Liver (tissue), 9 donors: ENCODE measurements around the gene ASPDH. TPM values are rescaled to one million over a fixed set of nuclear protein-coding genes. Genes with fewer than 3 reads are reported as not detected.

Source experiments
- DNase-seq: peaks from one replicate; pipeline ENCODE4 v3.0.0-alpha.2; 2017; ENCODE audit warnings: low spot score
- H3K27ac ChIP-seq, 2 donors: one replicate each; pipeline ENCODE4 v1.7.0; 2013; ENCODE audit warnings: inconsistent platforms in 2 of 2, low read length in 2 of 2, control low read depth in 1 of 2, low read depth in 1 of 2, mild to moderate bottlenecking in 1 of 2
- H3K27me3 ChIP-seq, 4 donors: one replicate each; pipeline versions ENCODE4 v1.6.1 to v1.7.0; 2013; ENCODE audit warnings: low read length in 3 of 4, inconsistent platforms in 1 of 4, mild to moderate bottlenecking in 1 of 4, moderate library complexity in 1 of 4; ENCODE audit not compliant: control insufficient read depth in 4 of 4, insufficient read depth in 4 of 4
- H3K36me3 ChIP-seq, 4 donors: one replicate each; pipeline versions ENCODE4 v1.6.1 to v1.7.0; 2013; ENCODE audit warnings: low read length in 3 of 4, mild to moderate bottlenecking in 3 of 4, low read depth in 1 of 4, moderate library complexity in 1 of 4; ENCODE audit not compliant: control insufficient read depth in 4 of 4, insufficient read depth in 3 of 4
- H3K4me1 ChIP-seq, 4 donors: one replicate each; pipeline versions ENCODE4 v1.6.1 to v1.7.0; 2013; ENCODE audit warnings: low read length in 3 of 4, mild to moderate bottlenecking in 3 of 4, moderate library complexity in 1 of 4; ENCODE audit not compliant: control insufficient read depth in 4 of 4, insufficient read depth in 4 of 4
- H3K4me3 ChIP-seq, 3 donors: one replicate each; pipeline versions ENCODE4 v1.6.1 to v1.7.0; 2013; ENCODE audit warnings: low read length in 3 of 3, control low read depth in 1 of 3, low read depth in 1 of 3, mild to moderate bottlenecking in 1 of 3
- H3K9ac ChIP-seq, 2 donors: one replicate each; pipeline ENCODE4 v1.7.0; 2013; ENCODE audit warnings: low read length in 2 of 2, mild to moderate bottlenecking in 2 of 2, moderate library complexity in 2 of 2, control low read depth in 1 of 2, low read depth in 1 of 2
- H3K9me3 ChIP-seq, 4 donors: one replicate each; pipeline versions ENCODE4 v1.6.1 to v1.7.0; 2013; ENCODE audit warnings: low read length in 3 of 4; ENCODE audit not compliant: control insufficient read depth in 4 of 4
- FOXA2 ChIP-seq: IDR thresholded peaks from 2 replicates; pipeline ENCODE4 v1.6.1; 2016; ENCODE audit warnings: antibody characterized with exemption
- GABPA ChIP-seq, 2 donors: IDR thresholded peaks in 1 of 2; conservative IDR thresholded peaks in 1 of 2; 2 replicates each; pipeline ENCODE4 v1.6.1; 2016; ENCODE audit warnings: antibody characterized with exemption in 2 of 2, mild to moderate bottlenecking in 1 of 2, moderate library complexity in 1 of 2
- HNF4A ChIP-seq, 2 donors: conservative IDR thresholded peaks; 2 replicates each; pipeline ENCODE4 v1.6.1; 2016; ENCODE audit warnings: antibody characterized with exemption in 2 of 2, mild to moderate bottlenecking in 2 of 2
- HNF4G ChIP-seq: IDR thresholded peaks from 2 replicates; pipeline ENCODE4 v1.6.1; 2016; ENCODE audit warnings: antibody characterized with exemption
- JUND ChIP-seq, 2 donors: IDR thresholded peaks; 2 replicates each; pipeline ENCODE4 v1.6.1; 2016; ENCODE audit warnings: antibody characterized with exemption in 2 of 2
- NR2F2 ChIP-seq: IDR thresholded peaks from 2 replicates; pipeline ENCODE4 v1.6.1; 2016; ENCODE audit warnings: antibody characterized with exemption
- TAF1 ChIP-seq: conservative IDR thresholded peaks from 2 replicates; pipeline ENCODE4 v1.6.1; 2016; ENCODE audit warnings: antibody characterized with exemption, mild to moderate bottlenecking
- YY1 ChIP-seq: IDR thresholded peaks from 2 replicates; pipeline ENCODE4 v1.6.1; 2016; ENCODE audit warnings: antibody characterized with exemption, mild to moderate bottlenecking
- WGBS: extraction: QIAGEN DNeasy Blood & Tissue Kit; methylation state at CpG from one replicate; pipeline ENCODE4 v1.1.7; 2013; 5-methylcytosine and 5-hydroxymethylcytosine counted together
- polyA plus RNA-seq, 2 donors: library from polyadenylated mRNA; stranded (reverse) in 1 of 2; unstranded in 1 of 2; fragments of 200-250 nt in 1 of 2; fragments of >200 nt in 1 of 2; fragmentation: Nextera tagmentation in 1 of 2; extraction: Ambion mirVana in 1 of 2; gene quantifications; one replicate each; pipeline versions ENCODE4 v1.2.1 to v1.2.3, GENCODE V29; 2013 to 2015
- total RNA-seq, 2 donors: library from RNA; depleted of rRNA; stranded (reverse); fragments of >200 nt; gene quantifications; one replicate each; pipeline ENCODE4 v1.2.3, GENCODE V29; 2014
- TF ChIP-seq, protein P1 (sequence below): fragments of 150-350 bp; IDR thresholded peaks from 2 replicates; pipeline ENCODE4 v1.5.1; 2017; ENCODE audit warnings: improper control_type of control experiment, low read depth, low read length; ENCODE audit not compliant: missing input control
- TF ChIP-seq, protein P2 (sequence below): IDR thresholded peaks from 2 replicates; pipeline ENCODE4 v1.6.1; 2016; ENCODE audit warnings: antibody characterized with exemption
- TF ChIP-seq, protein P3 (sequence below): IDR thresholded peaks from 2 replicates; pipeline ENCODE4 v1.6.1; 2016; ENCODE audit warnings: antibody characterized with exemption, mild to moderate bottlenecking
- TF ChIP-seq, protein P4 (sequence below): IDR thresholded peaks from 2 replicates; pipeline ENCODE4 v1.6.1; 2016; ENCODE audit warnings: antibody characterized with exemption
- donor health status: healthy.
- donor health status: healthy.
- donor health status: healthy.
- donor health status: healthy.
- donor health status: healthy.

Gene ASPDH
- total and polyA plus RNA-seq, 4 donors: 7.3 to 82.0 (median 37.1) TPM

DNA sequence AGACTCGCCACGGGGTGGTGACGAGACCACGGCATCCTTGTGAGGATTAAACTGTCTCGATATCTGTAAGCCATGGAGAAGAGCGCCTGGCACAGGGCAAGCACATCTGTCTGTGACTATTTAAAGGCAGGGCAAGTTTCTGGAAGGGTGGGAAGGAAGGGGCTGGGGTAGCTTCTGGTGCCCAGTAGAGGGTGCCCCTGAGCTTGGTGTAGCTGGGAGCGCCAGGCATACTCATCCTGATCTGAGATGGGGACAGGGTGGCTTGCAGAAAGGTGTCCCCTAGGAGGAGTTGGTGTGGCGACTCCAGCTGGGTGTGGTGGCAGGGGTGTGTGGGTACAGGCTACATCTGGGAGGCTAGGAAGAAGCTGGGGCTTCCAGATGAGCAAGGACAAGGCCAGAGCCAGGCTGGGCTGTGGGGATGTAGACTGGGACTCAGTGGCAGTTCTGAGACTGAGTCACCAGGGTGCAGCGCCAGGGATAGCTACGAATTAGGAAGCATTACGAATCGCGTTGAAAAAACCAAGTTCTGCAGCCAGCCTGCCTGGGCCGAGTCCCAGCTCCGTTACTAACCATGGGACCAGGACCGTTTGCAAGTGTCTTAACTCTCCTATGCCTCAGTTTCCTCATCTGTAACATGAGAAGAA, 23.1 kb upstream of the ASPDH start:
- Histone ChIP-seq H3K36me3 (no peaks in the 10 kb centered on the region), H3K4me3 (no peak overlapping the region), H3K27ac (no peak overlapping the region), H3K4me1 (no peaks in the 10 kb centered on the region), H3K9me3 (peaks cover 0 to 6% (median 2%) of the 10 kb centered on the region in 4 donors), H3K9ac (no peak overlapping the region), H3K27me3 (no peaks in the 10 kb centered on the region)
- TF ChIP-seq GABPA (IDR thresholded peaks at IDR 0.05 in 1 of 2, conservative IDR thresholded peaks at IDR 0.05 in 1 of 2) (no peak), FOXA2 (no peak), HNF4G (no peak), YY1 (no peak), TAF1 (no peak)
- TF ChIP-seq, protein P1, sequence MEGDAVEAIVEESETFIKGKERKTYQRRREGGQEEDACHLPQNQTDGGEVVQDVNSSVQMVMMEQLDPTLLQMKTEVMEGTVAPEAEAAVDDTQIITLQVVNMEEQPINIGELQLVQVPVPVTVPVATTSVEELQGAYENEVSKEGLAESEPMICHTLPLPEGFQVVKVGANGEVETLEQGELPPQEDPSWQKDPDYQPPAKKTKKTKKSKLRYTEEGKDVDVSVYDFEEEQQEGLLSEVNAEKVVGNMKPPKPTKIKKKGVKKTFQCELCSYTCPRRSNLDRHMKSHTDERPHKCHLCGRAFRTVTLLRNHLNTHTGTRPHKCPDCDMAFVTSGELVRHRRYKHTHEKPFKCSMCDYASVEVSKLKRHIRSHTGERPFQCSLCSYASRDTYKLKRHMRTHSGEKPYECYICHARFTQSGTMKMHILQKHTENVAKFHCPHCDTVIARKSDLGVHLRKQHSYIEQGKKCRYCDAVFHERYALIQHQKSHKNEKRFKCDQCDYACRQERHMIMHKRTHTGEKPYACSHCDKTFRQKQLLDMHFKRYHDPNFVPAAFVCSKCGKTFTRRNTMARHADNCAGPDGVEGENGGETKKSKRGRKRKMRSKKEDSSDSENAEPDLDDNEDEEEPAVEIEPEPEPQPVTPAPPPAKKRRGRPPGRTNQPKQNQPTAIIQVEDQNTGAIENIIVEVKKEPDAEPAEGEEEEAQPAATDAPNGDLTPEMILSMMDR: no peak
- TF ChIP-seq, protein P2, sequence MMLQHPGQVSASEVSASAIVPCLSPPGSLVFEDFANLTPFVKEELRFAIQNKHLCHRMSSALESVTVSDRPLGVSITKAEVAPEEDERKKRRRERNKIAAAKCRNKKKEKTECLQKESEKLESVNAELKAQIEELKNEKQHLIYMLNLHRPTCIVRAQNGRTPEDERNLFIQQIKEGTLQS: no peak
- TF ChIP-seq, protein P3, sequence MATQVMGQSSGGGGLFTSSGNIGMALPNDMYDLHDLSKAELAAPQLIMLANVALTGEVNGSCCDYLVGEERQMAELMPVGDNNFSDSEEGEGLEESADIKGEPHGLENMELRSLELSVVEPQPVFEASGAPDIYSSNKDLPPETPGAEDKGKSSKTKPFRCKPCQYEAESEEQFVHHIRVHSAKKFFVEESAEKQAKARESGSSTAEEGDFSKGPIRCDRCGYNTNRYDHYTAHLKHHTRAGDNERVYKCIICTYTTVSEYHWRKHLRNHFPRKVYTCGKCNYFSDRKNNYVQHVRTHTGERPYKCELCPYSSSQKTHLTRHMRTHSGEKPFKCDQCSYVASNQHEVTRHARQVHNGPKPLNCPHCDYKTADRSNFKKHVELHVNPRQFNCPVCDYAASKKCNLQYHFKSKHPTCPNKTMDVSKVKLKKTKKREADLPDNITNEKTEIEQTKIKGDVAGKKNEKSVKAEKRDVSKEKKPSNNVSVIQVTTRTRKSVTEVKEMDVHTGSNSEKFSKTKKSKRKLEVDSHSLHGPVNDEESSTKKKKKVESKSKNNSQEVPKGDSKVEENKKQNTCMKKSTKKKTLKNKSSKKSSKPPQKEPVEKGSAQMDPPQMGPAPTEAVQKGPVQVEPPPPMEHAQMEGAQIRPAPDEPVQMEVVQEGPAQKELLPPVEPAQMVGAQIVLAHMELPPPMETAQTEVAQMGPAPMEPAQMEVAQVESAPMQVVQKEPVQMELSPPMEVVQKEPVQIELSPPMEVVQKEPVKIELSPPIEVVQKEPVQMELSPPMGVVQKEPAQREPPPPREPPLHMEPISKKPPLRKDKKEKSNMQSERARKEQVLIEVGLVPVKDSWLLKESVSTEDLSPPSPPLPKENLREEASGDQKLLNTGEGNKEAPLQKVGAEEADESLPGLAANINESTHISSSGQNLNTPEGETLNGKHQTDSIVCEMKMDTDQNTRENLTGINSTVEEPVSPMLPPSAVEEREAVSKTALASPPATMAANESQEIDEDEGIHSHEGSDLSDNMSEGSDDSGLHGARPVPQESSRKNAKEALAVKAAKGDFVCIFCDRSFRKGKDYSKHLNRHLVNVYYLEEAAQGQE: no peak
- TF ChIP-seq, protein P4, sequence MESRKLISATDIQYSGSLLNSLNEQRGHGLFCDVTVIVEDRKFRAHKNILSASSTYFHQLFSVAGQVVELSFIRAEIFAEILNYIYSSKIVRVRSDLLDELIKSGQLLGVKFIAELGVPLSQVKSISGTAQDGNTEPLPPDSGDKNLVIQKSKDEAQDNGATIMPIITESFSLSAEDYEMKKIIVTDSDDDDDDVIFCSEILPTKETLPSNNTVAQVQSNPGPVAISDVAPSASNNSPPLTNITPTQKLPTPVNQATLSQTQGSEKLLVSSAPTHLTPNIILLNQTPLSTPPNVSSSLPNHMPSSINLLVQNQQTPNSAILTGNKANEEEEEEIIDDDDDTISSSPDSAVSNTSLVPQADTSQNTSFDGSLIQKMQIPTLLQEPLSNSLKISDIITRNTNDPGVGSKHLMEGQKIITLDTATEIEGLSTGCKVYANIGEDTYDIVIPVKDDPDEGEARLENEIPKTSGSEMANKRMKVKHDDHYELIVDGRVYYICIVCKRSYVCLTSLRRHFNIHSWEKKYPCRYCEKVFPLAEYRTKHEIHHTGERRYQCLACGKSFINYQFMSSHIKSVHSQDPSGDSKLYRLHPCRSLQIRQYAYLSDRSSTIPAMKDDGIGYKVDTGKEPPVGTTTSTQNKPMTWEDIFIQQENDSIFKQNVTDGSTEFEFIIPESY: no peak
- no peak for DNase-seq
- WGBS: 91% methylated on average over 16 of the region's 16 CpGs

DNA sequence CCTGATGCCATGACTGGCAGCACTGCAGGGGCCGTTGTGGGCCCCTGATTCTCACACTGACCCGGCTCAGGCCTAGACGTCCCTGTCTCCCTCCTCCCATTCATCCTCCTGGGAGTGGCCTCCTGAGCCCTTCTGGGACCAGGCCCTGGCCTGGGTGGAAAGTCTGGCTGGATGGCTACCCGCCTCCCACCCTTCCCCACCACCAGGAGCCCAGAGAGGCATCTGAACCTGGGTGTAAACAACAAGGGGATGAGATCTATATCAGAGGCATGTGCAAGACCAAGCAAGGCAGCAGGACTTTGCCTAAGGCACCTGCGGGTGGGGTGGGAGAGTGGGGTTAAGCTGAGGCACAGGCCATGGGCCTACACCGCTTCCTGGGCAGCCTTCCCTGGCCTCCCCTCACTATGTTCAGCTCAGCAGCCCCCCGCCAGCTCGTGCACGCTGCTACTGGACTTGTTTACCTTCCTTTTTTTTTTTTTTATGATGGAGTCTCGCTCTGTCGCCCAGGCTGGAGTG, 22.0 kb upstream of the ASPDH start:
- Histone ChIP-seq H3K9me3 (peaks cover 0 to 6% (median 2%) of the 10 kb centered on the region in 4 donors), H3K36me3 (no peaks in the 10 kb centered on the region), H3K27ac (no peak overlapping the region), H3K9ac (no peak overlapping the region), H3K4me1 (no peaks in the 10 kb centered on the region), H3K4me3 (no peak overlapping the region), H3K27me3 (no peaks in the 10 kb centered on the region)
- WGBS: 83% methylated on average over 11 of the region's 11 CpGs
- TF ChIP-seq NR2F2 (no peak), HNF4A (conservative IDR thresholded peaks at IDR 0.05) (no peak), JUND (IDR thresholded peaks at IDR 0.05) (no peak)
- TF ChIP-seq, protein P1: no peak
- TF ChIP-seq, protein P4: no peak
- TF ChIP-seq, protein P2: no peak
- DNase-seq: no peak
